ENCODE measurements around the gene PARP14. TPM values are rescaled to one million over a fixed set of nuclear protein-coding genes. Genes with fewer than 3 reads are reported as not detected.
"Not testable (repeated sequence)": the region's sequence is repeated elsewhere in the genome, so short reads cannot be mapped to it uniquely, and the experiment has no call there.

PARP14 gene
- total RNA-seq, 1 experiment from 2014 or later: 33.3 TPM

DNA sequence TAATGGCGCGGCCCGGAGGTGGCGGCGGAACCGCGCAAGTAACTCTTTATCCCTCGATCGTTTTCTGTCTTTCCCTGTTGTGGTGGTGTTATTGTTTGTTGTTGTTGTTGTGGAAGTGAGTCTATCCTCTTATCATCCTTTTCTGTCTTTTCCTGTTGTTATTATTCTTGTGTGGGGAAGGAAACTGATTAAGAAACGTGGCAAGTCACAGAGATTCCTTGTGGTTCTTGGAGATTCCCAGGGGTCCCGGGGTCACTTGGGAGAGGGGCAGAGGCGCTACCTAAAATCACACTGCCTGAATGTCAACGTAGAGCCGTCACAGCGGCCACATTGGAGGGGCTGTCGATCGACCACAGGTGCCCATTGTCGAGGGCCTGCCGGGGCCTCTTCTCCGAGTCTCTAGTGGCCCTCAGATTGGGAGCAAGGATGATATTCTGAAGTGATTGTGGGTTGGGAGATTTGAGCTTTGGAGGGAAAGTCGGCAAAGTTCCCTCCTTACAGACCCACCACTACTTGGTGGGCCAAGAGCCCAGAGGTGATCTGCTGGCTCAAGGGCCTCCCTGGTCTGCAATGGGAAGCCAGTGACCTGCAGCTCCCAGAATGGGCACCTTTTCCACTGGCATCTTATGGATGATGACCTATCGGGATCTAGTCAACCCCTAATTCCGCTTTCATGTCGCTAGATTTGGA is 790 bp downstream of the PARP14 start:
- Histone ChIP-seq H3K9me2 (ENCODE audit: insufficient read depth) (no peaks in the 10 kb centered on the region), H2AFZ (peak overlapping the region; percentile 92), H3K36me3 (ENCODE audit: low read depth) (no peaks in the 10 kb centered on the region), H3K79me2 (ENCODE audit: low read depth) (no peaks in the 10 kb centered on the region), H3K27ac (no peak overlapping the region), H4K20me1 (ENCODE audit: insufficient read depth) (no peaks in the 10 kb centered on the region), H3F3A (ENCODE audit: insufficient read depth, low read depth) (peaks cover 14% of the 10 kb centered on the region; the same call in 1 of the 2 replicates), H3K4me3 (peak overlapping the region; percentile 91), H3K4me2 (peak overlapping the region; percentile 94), H3K27me3 (ENCODE audit: insufficient read depth, low read depth) (no peaks in the 10 kb centered on the region), H3K9me3 (ENCODE audit: insufficient read depth, low read depth) (no peaks in the 10 kb centered on the region), H3K4me1 (replicated peaks; ENCODE audit: insufficient read depth) (peaks cover 24% of the 10 kb centered on the region)
- POLR2A ChIA-PET (ENCODE audit: unreplicated experiment): no interaction called here
- BruUV-seq (replicated peaks): no TSS peak
- TF ChIP-seq, protein P1, sequence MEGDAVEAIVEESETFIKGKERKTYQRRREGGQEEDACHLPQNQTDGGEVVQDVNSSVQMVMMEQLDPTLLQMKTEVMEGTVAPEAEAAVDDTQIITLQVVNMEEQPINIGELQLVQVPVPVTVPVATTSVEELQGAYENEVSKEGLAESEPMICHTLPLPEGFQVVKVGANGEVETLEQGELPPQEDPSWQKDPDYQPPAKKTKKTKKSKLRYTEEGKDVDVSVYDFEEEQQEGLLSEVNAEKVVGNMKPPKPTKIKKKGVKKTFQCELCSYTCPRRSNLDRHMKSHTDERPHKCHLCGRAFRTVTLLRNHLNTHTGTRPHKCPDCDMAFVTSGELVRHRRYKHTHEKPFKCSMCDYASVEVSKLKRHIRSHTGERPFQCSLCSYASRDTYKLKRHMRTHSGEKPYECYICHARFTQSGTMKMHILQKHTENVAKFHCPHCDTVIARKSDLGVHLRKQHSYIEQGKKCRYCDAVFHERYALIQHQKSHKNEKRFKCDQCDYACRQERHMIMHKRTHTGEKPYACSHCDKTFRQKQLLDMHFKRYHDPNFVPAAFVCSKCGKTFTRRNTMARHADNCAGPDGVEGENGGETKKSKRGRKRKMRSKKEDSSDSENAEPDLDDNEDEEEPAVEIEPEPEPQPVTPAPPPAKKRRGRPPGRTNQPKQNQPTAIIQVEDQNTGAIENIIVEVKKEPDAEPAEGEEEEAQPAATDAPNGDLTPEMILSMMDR (conservative IDR thresholded peaks at IDR 0.05): no peak
- TF ChIP-seq EZH2 (IDR thresholded peaks at IDR 0.05; ENCODE audit: low read depth): no peak
- CTCF ChIA-PET: interaction anchor here (0.6 kb wide), 1 partner anchor 112 kb away, joined by 3 read pairs; the partner anchor contains the start of gene HSPBAP1
- no peak for DNase-seq
- intact Hi-C loops (cut with micrococcal nuclease; ENCODE audit: unreplicated experiment): loop anchor here (2.0 to 5.0 kb wide), 5 partner anchors 113 to 1134 kb away; partner anchors contain the start of genes POLQ, SEMA5B and SLC49A4

DNA sequence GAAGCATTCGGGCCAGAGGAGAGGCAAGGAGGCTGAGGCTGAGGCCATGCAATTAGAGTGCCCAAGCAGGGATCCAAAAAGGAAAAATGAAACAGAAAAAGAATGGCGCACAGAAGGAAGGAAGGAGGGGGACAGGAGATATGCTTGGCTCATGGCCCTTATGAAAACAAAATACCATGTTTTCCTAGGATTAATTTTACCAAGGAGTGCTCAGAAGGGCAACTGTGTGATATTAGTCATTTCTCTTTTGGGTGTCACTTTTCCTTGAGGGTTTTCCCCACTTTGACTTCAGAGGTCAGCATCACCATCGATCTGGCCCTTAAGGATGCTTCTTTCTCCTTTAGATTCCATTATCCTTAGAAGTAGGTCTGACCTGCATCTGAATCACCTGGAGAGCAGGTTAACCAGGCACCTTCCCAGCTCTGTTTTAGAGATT is 1.4 kb downstream of the PARP14 start:
- no peaks in the 10 kb centered on the region for H3K27me3 ChIP-seq (ENCODE audit: insufficient read depth, low read depth)
- H3K9me3 ChIP-seq (ENCODE audit: insufficient read depth, low read depth): no peaks in the 10 kb centered on the region
- peaks cover 24% of the 10 kb centered on the region for H3K4me1 ChIP-seq (replicated peaks; ENCODE audit: insufficient read depth)
- H3K4me3 ChIP-seq: peak overlapping the region; percentile 91
- no peak overlapping the region for H3K27ac ChIP-seq
- H3K36me3 ChIP-seq (ENCODE audit: low read depth): no peaks in the 10 kb centered on the region
- BruUV-seq (replicated peaks): no TSS peak
- H3F3A ChIP-seq (ENCODE audit: insufficient read depth, low read depth): peaks cover 14% of the 10 kb centered on the region; the same call in 1 of the 2 replicates
- no peaks in the 10 kb centered on the region for H3K9me2 ChIP-seq (ENCODE audit: insufficient read depth)
- peak overlapping the region; percentile 92 for H2AFZ ChIP-seq
- H4K20me1 ChIP-seq (ENCODE audit: insufficient read depth): no peaks in the 10 kb centered on the region
- no peak for TF ChIP-seq EZH2 (IDR thresholded peaks at IDR 0.05; ENCODE audit: low read depth)
- TF ChIP-seq, protein P1 (conservative IDR thresholded peaks at IDR 0.05): no peak
- no peak for DNase-seq
- CTCF ChIA-PET: interaction anchor here (0.7 kb wide), 1 partner anchor 877 kb away, joined by 3 read pairs; no protein-coding TSS in a partner anchor
- H3K79me2 ChIP-seq (ENCODE audit: low read depth): no peaks in the 10 kb centered on the region
- POLR2A ChIA-PET (ENCODE audit: unreplicated experiment): no interaction called here
- peak overlapping the region; percentile 94 for H3K4me2 ChIP-seq
- intact Hi-C loops (cut with micrococcal nuclease; ENCODE audit: unreplicated experiment): loop anchor here (2.0 to 5.0 kb wide), 5 partner anchors 113 to 1135 kb away; partner anchors contain the start of genes POLQ, SEMA5B and SLC49A4

DNA sequence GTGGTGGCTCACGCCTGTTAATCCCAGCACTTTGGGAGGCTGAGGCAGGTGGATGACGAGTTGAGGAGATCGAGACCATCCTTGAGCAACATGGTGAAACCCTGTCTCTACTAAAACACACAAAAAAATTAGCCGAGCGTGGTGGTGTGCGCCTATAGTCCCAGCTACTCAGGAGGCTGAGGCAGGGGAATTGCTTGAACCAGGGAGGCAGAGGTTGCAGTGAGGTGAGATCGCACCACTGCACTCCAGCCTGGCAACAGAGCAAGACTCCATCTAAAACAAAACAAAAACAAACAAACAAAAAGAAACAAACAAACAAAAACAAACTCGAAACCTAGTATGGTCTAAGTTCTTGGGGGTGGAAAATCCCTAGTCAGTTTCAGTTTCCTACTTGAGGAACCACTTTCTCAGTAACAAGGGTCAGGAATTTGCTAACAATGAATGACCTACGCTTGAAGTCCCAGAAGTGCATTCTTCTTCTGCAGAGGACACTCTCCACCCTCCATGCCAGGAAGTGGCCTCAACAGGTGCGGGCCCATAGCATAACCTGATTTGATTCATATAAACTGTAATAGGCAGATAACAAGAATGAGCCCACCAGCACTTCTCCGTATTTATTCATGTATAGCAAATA is 2.3 kb downstream of the PARP14 start:
- peaks cover 24% of the 10 kb centered on the region for H3K4me1 ChIP-seq (replicated peaks; ENCODE audit: insufficient read depth)
- H3F3A ChIP-seq (ENCODE audit: insufficient read depth, low read depth): peaks cover 14% of the 10 kb centered on the region; the same call in 1 of the 2 replicates
- H3K27ac ChIP-seq; H3K36me3 ChIP-seq (ENCODE audit: low read depth); DNase-seq; CTCF ChIA-PET; H3K9me3 ChIP-seq (ENCODE audit: insufficient read depth, low read depth); H2AFZ ChIP-seq; H4K20me1 ChIP-seq (ENCODE audit: insufficient read depth); H3K4me3 ChIP-seq; H3K9me2 ChIP-seq (ENCODE audit: insufficient read depth); H3K27me3 ChIP-seq (ENCODE audit: insufficient read depth, low read depth); H3K79me2 ChIP-seq (ENCODE audit: low read depth); H3K4me2 ChIP-seq; POLR2A ChIA-PET (ENCODE audit: unreplicated experiment): not testable (repeated sequence)
- TSS peak; percentile 29 for BruUV-seq (replicated peaks)
- intact Hi-C loops (cut with micrococcal nuclease; ENCODE audit: unreplicated experiment): loop anchor here (5.0 kb wide), 4 partner anchors 259 to 1136 kb away; partner anchors contain the start of genes POLQ and SEMA5B

All from PC-9 (cell line).